Medulla oblongata (tissue), 1 donor: ENCODE measurements around the gene CYP51A1.
"Not testable (repeated sequence)": the region's sequence is repeated elsewhere in the genome, so short reads cannot be mapped to it uniquely, and the experiment has no call there.

Experiments used
- DNase-seq: peaks from one replicate; pipeline ENCODE4 v3.0.0-alpha.2; 2015; ENCODE audit errors: extremely low spot score

The CYP51A1 gene

DNA sequence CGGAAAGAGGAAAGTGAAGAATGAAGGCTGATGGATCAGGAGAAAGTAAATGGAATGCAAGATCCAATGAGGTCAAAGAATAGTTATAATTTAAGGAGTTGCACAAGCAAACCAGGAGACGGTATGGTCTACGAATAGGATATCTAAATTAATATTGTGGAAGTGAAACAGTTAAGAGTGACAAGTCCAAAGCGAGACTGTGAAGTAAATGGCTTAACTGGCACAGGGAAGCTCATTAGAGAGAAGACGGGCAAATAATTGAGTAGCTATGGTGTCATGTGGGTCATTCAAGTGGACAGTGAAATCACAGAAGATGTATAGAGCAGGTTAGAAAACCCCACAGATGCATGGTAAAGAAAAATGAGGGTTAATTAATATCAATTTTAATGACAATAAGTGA lies 3.2 kb downstream of the CYP51A1 start:
- DNase-seq = no peak

DNA sequence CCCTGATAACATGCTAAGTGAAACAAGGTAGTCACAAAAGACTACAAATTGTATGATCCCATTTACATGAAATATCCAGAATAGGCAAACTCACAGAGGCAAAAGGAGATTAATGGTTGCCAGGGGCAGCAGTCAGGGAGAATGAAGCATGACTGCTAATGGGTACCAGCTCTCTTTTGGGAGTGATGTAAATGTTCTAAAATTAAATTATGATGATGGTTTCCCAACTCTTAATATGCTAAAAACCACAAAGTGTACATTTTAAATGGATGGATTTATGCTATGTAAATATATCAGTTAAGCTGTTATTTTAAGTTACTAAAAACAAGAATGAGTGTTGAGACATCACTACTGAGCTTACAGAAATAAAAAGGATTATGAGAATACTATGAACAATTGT lies 12.6 kb downstream of the CYP51A1 start:
- DNase-seq = no peak

DNA sequence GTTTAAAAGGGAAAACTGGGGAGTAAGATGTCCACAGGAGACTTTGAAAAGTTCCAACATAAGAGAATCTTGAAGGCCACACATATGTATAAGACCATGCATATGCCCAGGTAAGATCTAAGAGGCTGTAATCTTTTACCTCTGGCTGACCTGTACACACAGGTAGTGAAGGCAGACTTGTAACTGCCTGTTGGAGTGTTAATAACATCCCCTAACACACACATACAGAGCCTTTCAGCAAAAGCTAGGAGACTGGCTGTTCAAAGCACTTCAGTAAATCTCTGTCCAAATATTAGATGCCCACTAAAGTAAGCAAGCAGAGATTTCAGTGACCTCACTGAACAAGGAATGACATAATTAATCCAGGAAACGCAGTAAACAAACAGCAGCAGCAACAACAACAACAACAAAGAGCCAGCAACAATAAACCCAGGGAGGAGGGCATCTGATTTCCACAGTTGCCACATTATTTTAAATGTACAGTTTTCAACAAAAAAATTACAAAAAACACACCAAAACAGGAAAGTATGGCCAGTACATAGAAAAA lies 15.0 kb downstream of the CYP51A1 start:
- DNase-seq = no peak

DNA sequence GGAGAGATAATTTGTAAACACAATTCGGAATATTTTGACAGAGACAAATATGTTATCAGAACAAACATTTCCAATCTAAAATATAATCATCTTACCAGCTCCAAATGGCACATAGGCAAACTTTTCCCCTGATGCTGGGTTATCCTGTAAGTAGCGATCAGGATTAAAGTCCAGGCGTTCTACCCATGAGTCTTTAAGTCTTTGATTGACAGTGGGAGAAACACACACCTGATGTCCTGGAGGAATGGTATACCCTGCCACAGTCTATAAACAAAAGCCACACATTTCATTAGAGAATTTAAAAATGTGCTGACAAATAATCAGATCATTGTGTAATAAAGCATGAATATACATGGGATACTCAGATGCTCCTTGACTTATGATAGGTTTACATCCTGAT lies 17.3 kb downstream of the CYP51A1 start:
- DNase-seq = no peak

DNA sequence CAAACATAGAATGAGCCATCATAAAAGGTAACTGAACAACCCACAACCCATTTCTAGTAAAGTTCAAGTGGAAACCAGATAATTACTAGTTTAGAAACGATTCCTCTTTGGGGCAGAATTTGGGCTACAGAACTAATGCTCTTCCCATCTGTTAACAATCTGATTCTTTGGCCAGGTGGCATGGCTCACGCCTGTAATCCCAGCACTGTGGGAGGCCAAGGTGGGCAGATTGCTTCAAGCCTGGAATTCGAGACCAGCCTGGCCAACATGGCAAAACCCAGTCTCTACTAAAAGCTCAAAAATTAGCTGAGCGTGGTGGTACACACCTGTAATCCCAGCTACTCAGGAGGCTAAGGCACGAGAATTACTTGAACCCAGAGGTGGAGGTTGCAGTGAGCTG lies 18.5 kb downstream of the CYP51A1 start:
- DNase-seq = no peak

DNA sequence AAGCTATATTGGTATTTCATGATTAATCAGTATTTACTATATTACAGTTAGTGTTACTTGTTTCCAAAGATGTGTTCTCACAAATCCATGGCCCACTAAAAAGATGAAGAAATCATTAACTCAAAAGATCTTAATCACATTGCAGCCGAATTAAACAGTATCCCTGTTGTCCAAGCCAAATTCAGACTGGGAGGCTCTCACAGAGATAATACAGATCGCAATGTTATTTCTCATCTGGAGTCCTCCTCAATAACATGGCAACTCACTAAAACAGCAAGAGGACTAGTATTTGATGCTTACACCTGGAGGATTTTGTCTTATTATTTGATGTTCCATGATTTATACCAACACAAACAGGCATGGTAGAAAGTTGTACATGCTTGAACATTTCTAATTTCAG lies 23.4 kb downstream of the CYP51A1 start:
- DNase-seq = no peak

DNA sequence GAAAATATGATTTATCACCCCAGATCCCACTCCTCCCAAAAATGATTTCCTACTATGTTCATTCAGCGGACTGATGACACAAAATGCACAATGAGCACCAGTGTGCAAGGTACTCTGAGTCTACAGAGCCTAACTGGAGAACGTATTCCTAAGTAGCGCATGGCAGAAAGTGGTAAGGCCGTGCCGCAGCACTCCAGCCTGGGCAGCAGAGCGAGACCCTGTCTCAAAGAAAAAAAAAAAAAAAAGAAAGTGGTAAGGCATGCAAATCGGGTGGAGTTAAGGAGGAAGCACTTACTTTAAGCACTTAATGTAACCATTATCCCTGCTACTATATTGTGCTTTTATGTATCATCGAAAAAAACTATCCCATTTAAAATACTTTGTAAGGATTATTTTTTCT lies 25.5 kb downstream of the CYP51A1 start:
- DNase-seq = no peak

DNA sequence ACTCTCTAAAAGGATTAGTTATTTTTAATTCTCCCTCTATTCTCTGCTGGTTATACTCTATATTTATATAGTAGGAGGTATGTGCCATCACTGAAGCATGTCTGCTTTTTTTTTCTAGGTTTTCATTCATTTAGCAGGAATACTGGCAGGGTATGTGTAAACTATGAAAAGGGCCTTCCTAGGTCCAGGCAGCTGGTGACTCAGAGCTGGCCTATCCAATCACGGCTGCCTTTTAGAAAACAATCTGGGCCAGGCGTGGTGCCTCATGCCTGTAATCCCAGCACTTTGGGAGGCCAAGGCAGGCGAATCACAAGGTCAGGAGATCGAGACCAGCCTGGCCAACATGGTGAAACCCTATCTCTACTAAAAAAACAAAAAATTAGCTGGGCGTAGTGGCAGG lies 31.4 kb downstream of the CYP51A1 start:
- not testable (repeated sequence) for DNase-seq

DNA sequence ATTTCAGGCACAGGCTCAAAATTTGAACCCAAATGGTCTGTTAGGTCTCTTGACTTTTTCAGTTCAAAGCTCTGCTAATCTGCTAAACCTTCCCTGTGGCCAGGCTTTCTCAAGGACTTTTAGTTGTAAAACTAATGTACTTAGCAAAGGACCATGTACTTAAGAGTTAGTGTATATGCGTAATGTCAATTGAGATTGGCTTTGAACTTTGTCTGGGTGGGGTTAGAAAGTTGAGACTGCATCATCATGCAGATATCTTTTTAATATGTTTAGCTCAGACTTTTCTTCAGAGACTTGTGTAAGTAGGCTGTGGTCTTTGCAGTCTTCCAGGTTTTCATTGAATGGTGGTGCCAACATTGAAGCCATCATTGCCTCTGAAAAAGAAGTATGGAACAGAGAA lies 33.7 kb downstream of the CYP51A1 start:
- no peak for DNase-seq

DNA sequence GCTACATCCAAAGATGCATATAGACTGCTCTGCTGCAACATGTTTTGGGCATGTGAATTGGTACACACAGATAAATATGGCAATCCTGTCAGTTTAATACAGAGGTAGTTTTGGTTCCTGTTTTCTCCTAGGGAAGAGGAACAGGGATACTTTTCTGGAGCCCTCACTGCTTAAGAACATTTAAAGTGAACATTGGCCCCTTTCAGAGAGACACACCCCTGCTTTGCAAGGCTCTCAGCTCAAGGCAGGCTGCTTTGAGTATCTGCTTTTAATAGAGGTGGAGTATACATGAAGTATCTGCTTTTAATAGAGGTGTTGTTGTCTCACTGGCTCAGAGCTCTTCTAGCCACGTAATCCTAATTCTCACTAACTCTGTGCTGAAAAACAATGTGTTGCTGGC lies 38.9 kb downstream of the CYP51A1 start:
- DNase-seq = no peak

DNA sequence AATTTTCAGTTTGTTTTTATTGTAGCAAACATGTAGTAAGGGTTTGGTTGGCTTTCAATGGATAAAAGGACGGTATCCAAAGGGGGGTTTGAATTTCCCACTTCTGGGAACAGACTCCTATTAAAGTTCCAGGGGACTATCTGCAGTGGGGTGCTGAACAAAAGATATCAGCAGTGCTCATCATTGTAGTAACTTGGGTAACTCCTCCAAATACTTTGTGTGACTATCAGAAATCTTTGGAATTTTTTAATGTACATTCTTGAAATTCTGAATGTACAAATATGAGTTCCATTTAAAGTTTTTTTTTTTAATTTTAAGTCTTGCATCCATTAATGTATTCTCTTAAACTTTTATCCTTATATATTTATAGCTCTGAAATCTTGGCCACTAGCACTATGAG lies 42.1 kb downstream of the CYP51A1 start:
- no peak for DNase-seq

DNA sequence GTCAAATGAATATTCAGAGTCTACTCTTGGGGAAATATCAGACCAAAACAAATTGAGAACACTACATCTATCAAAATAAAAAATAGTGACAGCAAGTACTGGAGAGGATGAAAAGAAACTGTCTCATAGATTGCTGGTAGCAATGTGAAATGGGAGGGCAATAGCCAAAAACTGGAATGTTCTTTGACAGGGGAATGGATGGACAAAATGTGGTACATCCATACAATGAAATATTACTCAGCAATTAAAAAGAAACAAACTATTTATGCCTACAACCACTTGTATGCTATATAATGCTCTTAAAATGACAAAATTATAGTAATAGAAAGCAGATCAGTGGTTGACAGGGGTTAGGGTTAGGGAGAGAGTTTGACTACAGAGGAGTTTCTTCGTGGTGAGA lies 46.0 kb downstream of the CYP51A1 start:
- no peak for DNase-seq

DNA sequence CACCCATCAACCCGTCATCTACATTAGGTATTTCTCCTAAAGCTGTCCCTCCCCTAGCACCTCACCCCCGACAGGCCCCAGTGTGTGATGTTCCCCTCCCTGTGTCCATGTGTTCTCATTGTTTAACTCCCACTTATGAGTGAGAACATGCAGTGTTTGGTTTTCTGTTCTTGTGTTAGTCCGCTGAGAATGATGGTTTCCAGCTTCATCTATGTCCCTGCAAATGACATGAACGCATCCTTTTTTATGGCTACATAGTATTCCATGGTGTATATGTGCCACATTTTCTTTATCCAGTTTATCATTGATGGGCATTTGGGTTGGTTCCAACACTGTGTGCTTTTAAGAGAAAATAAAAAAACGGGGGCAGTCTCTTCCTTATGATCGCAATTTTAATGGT lies 50.4 kb downstream of the CYP51A1 start:
- DNase-seq = not testable (repeated sequence)

DNA sequence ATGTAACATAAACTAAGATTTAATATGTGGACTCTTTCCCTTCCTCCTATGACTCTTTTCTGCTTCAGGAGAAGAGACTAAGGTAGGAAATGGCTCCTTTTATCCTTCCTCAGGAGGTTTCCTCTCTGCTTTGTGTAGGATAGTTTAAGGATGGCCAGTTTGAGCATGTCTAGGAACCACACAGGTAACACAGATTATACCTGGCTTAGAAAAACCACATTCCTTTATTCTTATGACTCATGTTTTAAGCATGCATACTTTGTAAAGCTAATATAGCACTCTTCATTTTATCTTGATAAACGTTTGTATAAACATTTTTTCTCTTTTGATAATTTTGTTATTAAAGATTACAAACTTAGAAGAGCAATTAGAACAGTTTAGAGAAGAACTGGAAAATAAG lies 57.8 kb downstream of the CYP51A1 start:
- no peak for DNase-seq

DNA sequence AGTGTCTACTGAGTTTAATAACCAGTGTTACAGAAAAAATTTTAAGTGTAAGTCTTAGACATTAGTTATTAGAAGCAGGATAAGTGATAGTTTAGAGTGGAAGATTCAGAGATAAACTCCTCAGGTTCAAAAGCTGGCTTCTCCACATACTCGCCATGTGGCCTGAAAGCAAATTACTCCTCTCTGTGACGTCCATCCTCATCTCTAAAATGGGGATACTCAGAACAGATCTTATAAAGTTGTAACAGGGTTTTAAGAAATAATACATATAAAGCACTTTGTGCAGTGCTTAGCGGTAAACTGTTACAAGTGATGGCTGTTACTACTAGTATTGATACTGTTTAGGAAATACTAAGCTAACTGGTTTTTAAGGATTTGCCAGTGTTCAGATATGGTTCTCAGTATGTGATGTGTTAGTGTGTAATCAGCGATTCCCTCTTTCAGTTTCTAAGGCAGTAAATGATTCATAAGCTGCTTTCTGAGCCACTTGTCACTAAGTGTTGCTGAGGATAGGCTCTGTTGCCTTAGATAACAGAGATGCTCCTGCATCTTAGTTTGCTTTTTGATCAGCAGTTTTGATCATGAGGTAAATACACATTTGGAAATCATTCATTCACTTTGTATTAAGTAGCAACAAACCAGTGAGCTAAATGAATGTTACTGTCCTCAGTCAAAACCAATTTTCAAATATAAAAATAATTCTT lies 58.7 kb downstream of the CYP51A1 start:
- DNase-seq = no peak

DNA sequence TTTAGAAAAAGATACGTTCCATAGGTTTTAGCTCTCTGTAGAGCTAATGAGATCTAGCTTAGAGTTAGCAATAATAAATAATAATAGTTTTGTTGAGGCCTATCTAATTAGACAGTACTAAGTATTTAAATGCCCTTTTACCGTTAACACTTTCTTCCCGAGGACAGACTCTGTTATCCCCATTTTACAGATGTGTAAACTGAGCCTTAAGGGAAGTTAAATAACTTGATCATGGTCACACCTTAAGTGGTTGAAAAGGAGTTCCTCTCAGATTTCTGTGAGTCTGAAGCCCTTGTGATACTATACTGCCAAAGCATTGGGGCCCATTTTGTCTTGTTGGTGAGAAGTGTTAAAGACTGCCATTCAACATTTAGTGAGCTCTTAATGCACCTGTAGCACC lies 61.6 kb downstream of the CYP51A1 start:
- DNase-seq = no peak

DNA sequence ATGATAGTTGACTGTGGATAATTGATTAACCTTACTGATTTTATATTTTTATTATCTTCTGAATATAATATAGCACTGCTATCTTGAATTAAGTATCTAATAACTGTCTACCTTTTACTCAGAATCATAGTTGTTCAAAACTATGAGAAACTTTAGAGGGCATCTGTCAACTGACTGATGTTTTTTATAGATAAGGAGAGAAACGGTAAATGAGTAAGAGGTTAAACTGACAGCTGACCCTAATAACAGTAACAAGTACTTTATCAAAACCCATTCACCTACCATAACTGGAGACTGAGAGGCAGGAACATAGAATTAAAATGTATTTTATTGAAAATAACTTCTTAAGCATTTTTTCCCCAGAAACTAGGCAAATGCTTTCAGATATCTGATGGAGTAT lies 62.2 kb downstream of the CYP51A1 start:
- no peak for DNase-seq

DNA sequence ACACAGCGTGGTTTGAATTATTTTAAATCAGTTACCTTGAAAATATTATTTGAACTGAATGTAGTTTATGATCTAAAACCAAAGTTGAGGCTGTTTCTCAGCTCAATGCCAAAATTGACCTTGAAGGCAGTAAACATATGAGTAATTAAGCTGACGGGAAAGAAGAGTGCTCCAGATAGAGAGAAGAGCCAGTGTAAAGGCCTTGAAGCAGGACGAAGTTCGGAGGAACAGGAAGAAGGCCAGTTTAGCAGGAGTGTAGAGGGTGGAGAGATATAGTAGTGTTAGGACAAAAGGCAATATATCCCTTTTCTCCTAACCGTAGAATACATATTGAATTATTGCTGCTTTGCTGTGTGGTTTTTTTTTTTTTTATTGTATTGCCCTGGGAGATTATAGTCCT lies 63.2 kb downstream of the CYP51A1 start:
- no peak for DNase-seq

DNA sequence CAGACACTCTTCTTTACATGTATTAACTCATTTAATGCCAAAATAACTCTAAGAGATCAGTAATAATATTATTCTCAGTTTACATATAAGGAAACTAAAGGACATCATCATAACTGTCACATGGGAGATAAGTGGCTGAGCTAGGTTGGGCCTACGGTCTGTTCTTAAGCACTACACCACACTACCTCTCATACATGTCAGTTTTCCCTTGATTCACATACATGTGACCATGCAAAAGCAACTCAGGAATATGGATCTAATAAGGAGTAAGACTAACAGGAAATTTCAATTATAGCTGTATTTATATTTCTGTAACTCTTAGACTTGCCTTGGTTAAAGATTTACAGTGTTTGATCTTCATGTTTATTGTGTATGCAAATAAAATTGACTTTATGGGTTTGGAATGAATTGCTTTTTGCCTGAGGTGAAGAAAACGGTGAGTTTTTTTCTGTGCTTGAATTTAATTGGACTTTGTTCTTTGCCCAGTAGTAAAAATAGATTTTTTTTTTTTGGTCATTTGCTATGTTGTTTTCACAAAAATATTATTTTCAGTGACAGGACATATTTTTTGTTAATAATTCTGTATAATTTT lies 69.7 kb downstream of the CYP51A1 start:
- DNase-seq = no peak
